ENCODE measurements around the gene MEI1.
"Not testable (repeated sequence)": the region's sequence is repeated elsewhere in the genome, so short reads cannot be mapped to it uniquely, and the experiment has no call there.

MEI1 gene

GRCh38 chr22:41668971-41669911 lies 30.1 kb upstream of the MEI1 start:
- TF ChIP-seq CTCF (IDR thresholded peaks at IDR 0.05; ENCODE audit: control insufficient read depth, extremely low read depth, insufficient read depth) = no peak
- no peak for DNase-seq (ENCODE audit: low read depth)

GRCh38 chr22:41672096-41672495 lies 27.2 kb upstream of the MEI1 start:
- DNase-seq (ENCODE audit: low read depth) = peak; percentile 69
- H3K4me3 ChIP-seq (ENCODE audit: low read depth, low read length) = not testable (repeated sequence)

More at GRCh38 chr22:41668971-41669911, 30.1 kb upstream of the MEI1 start:
- H3K4me3 ChIP-seq (ENCODE audit: low read depth, low read length) = no peak overlapping the region

DNA sequence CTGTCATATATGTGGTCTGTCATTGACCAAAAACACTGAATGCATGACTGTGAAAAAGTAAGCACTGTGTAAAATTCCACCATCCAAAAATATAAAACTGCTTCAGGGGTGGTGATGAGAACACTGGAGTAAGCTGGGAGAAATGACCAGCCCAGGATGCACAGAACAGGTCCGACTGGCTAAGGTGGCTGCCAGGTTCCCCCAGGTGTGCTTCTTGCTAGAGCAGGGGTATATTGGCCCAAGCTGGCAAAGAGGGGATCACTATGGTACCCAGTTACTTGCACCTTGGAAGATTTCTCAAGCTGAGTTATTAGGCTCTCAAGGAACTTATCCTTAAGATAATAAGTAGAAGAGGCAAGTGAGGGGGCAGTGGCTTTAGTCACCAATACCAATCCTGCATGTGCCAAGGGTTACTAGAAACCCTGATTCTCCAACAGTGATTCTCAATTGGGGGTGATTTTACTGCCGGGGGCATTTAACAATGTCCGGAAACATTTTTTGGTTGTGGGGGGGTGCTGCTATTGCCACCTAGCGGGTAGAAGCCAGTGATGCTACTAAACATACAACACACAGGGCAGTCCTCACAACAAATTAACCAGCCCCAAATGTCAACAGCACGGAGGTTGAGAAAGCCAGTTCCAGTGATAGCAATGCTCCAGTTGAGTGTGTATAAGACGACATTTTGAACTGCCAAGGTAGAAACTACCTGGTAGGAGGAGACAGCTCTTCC lies 26.4 kb upstream of the MEI1 start:
- no peak overlapping the region for H3K4me3 ChIP-seq (ENCODE audit: low read depth, low read length)
- DNase-seq (ENCODE audit: low read depth) = no peak
- peak; percentile 49 for TF ChIP-seq CTCF (IDR thresholded peaks at IDR 0.05; ENCODE audit: control insufficient read depth, extremely low read depth, insufficient read depth)

- no peak overlapping the region for H3K4me3 ChIP-seq (ENCODE audit: low read depth, low read length)
- no peak for DNase-seq (ENCODE audit: low read depth)
- TF ChIP-seq CTCF (IDR thresholded peaks at IDR 0.05; ENCODE audit: control insufficient read depth, extremely low read depth, insufficient read depth) = no peak
These were observed 24.4 kb upstream of the MEI1 start for GRCh38 chr22:41674846-41675340.

DNA sequence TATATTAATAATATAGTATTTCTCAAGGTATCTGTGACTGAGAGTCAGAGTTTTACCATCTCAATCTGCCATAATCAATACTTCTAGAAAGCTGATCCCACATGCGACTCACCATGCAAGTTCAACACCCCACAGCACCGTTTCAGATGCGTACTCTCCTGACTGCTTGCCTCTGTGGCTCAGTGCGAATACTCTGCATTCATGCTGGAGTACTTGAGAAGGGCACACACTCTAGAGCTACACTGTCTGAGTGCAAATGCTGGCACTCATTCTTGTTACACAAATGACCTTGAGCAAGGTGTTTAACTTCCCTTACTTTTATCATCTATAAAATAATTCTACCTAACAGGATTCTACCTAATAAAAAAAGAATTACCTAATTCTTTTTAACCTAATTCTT lies 23.2 kb upstream of the MEI1 start:
- no peak overlapping the region for H3K4me3 ChIP-seq (ENCODE audit: low read depth, low read length)
- no peak for TF ChIP-seq CTCF (IDR thresholded peaks at IDR 0.05; ENCODE audit: control insufficient read depth, extremely low read depth, insufficient read depth)
- no peak for DNase-seq (ENCODE audit: low read depth)

DNA sequence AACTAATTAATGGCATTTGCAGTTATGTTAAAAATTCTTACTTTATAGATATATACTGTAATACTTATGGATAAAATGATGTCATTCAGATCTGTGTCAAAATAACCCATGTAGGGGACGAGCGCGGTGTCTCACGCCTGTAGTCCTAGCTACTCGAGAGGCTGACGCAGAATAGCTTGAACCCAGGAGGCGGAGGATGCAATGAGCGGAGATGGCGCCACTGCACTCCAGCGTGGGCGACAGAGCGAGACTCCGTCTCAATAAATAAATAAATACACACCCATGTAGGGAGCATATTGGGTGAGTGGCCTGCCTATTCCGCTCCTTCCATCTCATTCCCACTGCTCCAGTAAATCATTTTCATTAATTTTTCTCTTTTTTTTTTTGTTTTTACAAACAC lies 17.7 kb upstream of the MEI1 start:
- no peak for DNase-seq (ENCODE audit: low read depth)
- peak overlapping the region; percentile 74 for H3K4me3 ChIP-seq (ENCODE audit: low read depth, low read length)
- no peak for TF ChIP-seq CTCF (IDR thresholded peaks at IDR 0.05; ENCODE audit: control insufficient read depth, extremely low read depth, insufficient read depth)
